Measurements from ENCODE around the gene SOBP. TPM values are rescaled to one million over a fixed set of nuclear protein-coding genes. Genes with fewer than 3 reads are reported as not detected.
A peak's percentile ranks its signal among the peaks of the same experiment; 100 is the strongest.

Gene SOBP
- total RNA-seq, 1 donor from 2014 or later = 24.0 TPM

GRCh38 chr6:107658920-107659865 lies 169.3 kb downstream of the SOBP start:
- H3K9me3 Mint-ChIP-seq = no peaks in the 10 kb centered on the region
- H3K27me3 Mint-ChIP-seq (ENCODE audit: low read depth) = no peaks in the 10 kb centered on the region
- H3K36me3 Mint-ChIP-seq (ENCODE audit: low read depth) = peaks cover 10% of the 10 kb centered on the region
- TF ChIP-seq CTCF (conservative IDR thresholded peaks at IDR 0.05) = no peak
- peak overlapping the region; percentile 97 for H3K27ac Mint-ChIP-seq (ENCODE audit: unreplicated experiment)
- no peak for DNase-seq (ENCODE audit: low read depth, low spot score)
- peak overlapping the region; percentile 39 for H3K4me3 Mint-ChIP-seq
- H3K4me1 Mint-ChIP-seq = peaks cover 85% of the 10 kb centered on the region

- peaks cover 12% of the 10 kb centered on the region for H3K36me3 Mint-ChIP-seq (ENCODE audit: low read depth)
- H3K27me3 Mint-ChIP-seq (ENCODE audit: low read depth) = no peaks in the 10 kb centered on the region
- peak overlapping the region; percentile 5 for H3K4me3 Mint-ChIP-seq
- DNase-seq (ENCODE audit: low read depth, low spot score) = no peak
- no peak for TF ChIP-seq CTCF (conservative IDR thresholded peaks at IDR 0.05)
- peak overlapping the region; percentile 40 for H3K27ac Mint-ChIP-seq (ENCODE audit: unreplicated experiment)
- no peaks in the 10 kb centered on the region for H3K9me3 Mint-ChIP-seq
- H3K4me1 Mint-ChIP-seq = peaks cover 84% of the 10 kb centered on the region
These were observed 170.9 kb downstream of the SOBP start for GRCh38 chr6:107660839-107661238.

GRCh38 chr6:107661291-107661690 lies 171.4 kb downstream of the SOBP start:
- DNase-seq (ENCODE audit: low read depth, low spot score) = no peak
- TF ChIP-seq CTCF (conservative IDR thresholded peaks at IDR 0.05) = no peak
- Mint-ChIP-seq H3K9me3 (no peaks in the 10 kb centered on the region), H3K27ac (ENCODE audit: unreplicated experiment) (no peak overlapping the region), H3K36me3 (ENCODE audit: low read depth) (peaks cover 12% of the 10 kb centered on the region), H3K4me1 (peaks cover 84% of the 10 kb centered on the region), H3K4me3 (peak overlapping the region; percentile 1), H3K27me3 (ENCODE audit: low read depth) (no peaks in the 10 kb centered on the region)

- H3K9me3 Mint-ChIP-seq = no peaks in the 10 kb centered on the region
- H3K36me3 Mint-ChIP-seq (ENCODE audit: low read depth) = peaks cover 12% of the 10 kb centered on the region
- H3K4me3 Mint-ChIP-seq = no peak overlapping the region
- no peak for TF ChIP-seq CTCF (conservative IDR thresholded peaks at IDR 0.05)
- H3K27ac Mint-ChIP-seq (ENCODE audit: unreplicated experiment) = peak overlapping the region; percentile 14
- DNase-seq (ENCODE audit: low read depth, low spot score) = no peak
- no peaks in the 10 kb centered on the region for H3K27me3 Mint-ChIP-seq (ENCODE audit: low read depth)
- peaks cover 84% of the 10 kb centered on the region for H3K4me1 Mint-ChIP-seq
These were observed 172.4 kb downstream of the SOBP start for GRCh38 chr6:107662333-107662732.

GRCh38 chr6:107663308-107663707 lies 173.4 kb downstream of the SOBP start:
- no peaks in the 10 kb centered on the region for H3K9me3 Mint-ChIP-seq
- peaks cover 83% of the 10 kb centered on the region for H3K4me1 Mint-ChIP-seq
- H3K27me3 Mint-ChIP-seq (ENCODE audit: low read depth) = no peaks in the 10 kb centered on the region
- no peak for TF ChIP-seq CTCF (conservative IDR thresholded peaks at IDR 0.05)
- no peak for DNase-seq (ENCODE audit: low read depth, low spot score)
- H3K27ac Mint-ChIP-seq (ENCODE audit: unreplicated experiment) = no peak overlapping the region
- peaks cover 12% of the 10 kb centered on the region for H3K36me3 Mint-ChIP-seq (ENCODE audit: low read depth)
- H3K4me3 Mint-ChIP-seq = no peak overlapping the region
